ENCODE results near the gene HNRNPUL2. TPM values are rescaled to one million over a fixed set of nuclear protein-coding genes. Genes with fewer than 3 reads are reported as not detected.

Gene HNRNPUL2
- total and polyA plus RNA-seq, 2 of the 4 experiments (the other 2 are of a cell fraction): 3.9 to 30.2 TPM

- no peaks in the 10 kb centered on the region for H4K20me1 ChIP-seq (ENCODE audit: insufficient read depth, low read length)
- peaks cover 15% of the 10 kb centered on the region for H3K36me3 ChIP-seq (ENCODE audit: control insufficient read depth, insufficient read depth, low read length)
- no peaks in the 10 kb centered on the region for H3K9me3 ChIP-seq (ENCODE audit: control insufficient read depth, insufficient read depth, low read length)
- ATAC-seq (ENCODE audit: low read depth) (peak; percentile 93), DNase-seq (peak; percentile 87)
- TF ChIP-seq RCOR1 (IDR thresholded peaks at IDR 0.05; ENCODE audit: insufficient replicate concordance, low read length): no peak
- peak; percentile 65 for TF ChIP-seq CTCF (conservative IDR thresholded peaks at IDR 0.05; ENCODE audit: low read depth, low read length)
- TF ChIP-seq RAD21 (IDR thresholded peaks at IDR 0.05; ENCODE audit: low read length): peak; percentile 61
- no peak for TF ChIP-seq BHLHE40 (IDR thresholded peaks at IDR 0.05; ENCODE audit: low read depth, low read length)
- no peak for TF ChIP-seq MXI1 (IDR thresholded peaks at IDR 0.05; ENCODE audit: borderline replicate concordance, low read depth, low read length)
- peak; percentile 43 for TF ChIP-seq SMC3 (IDR thresholded peaks at IDR 0.05; ENCODE audit: low read depth, low read length)
- TF ChIP-seq MAFK (IDR thresholded peaks at IDR 0.05; ENCODE audit: low read depth, low read length): no peak
- TF ChIP-seq CHD1 (IDR thresholded peaks at IDR 0.05; ENCODE audit: low read depth, low read length): no peak
- no peak for TF ChIP-seq RFX5 (IDR thresholded peaks at IDR 0.05; ENCODE audit: low read depth, low read length)
- peak; percentile 54; the same call in 1 of the 2 replicates for TF ChIP-seq CEBPB (IDR thresholded peaks at IDR 0.05; ENCODE audit: low read depth, low read length)
- ChIA-PET POLR2A (ENCODE audit: unreplicated experiment) (interaction anchor here (0.8 to 1.6 kb wide), 6 partner anchors 8 to 28 kb away, joined by 3 to 10 read pairs (median 4); partner anchors contain the start of genes C11orf98, CSKMT, INTS5 and LBHD1), CTCF (interaction anchor here (0.7 to 2.0 kb wide), 7 partner anchors 9 to 286 kb away, joined by 3 to 11 read pairs (median 5); partner anchors contain the start of gene LRRN4CL)
- no peak overlapping the region for H3K23ac ChIP-seq (ENCODE audit: low read depth, low read length)
- H4K5ac ChIP-seq (ENCODE audit: low read depth, low read length): peak overlapping the region; percentile 59; the same call in 1 of the 2 replicates
- peak overlapping the region; percentile 66 for H4K91ac ChIP-seq (ENCODE audit: insufficient read depth, low read depth, low read length)
- peak overlapping the region; percentile 40 for H2BK5ac ChIP-seq (ENCODE audit: low read depth, low read length, poor library complexity, severe bottlenecking)
- H3K4me2 ChIP-seq (ENCODE audit: low read depth, low read length): no peak overlapping the region
- no peak overlapping the region for H2AK5ac ChIP-seq (ENCODE audit: low read depth, low read length)
- H3K79me1 ChIP-seq (ENCODE audit: low read depth in 1 of 2, low read length in 2 of 2): peaks cover 5 to 23% of the 10 kb centered on the region in 2 experiments; a peak in 3 of 4 replicates
- in situ Hi-C loops (cut with MboI; ENCODE audit: low sequenced_read_pairs) (no loop called here), intact Hi-C loops (cut with micrococcal nuclease) (loop anchor here (2.0 kb wide), 1 partner anchor 14 kb away; no protein-coding TSS in a partner anchor), dilution Hi-C loops (cut with HindIII; ENCODE audit: low sequenced_read_pairs, unreplicated experiment) (no loop called here)
- peaks cover 4% of the 10 kb centered on the region; the same call in 1 of the 2 replicates for H3K9me1 ChIP-seq (ENCODE audit: insufficient read depth, low read length)
- no peak overlapping the region for H3K18ac ChIP-seq (ENCODE audit: low read depth, low read length)
- no peak overlapping the region for H3K4me3 ChIP-seq (ENCODE audit: insufficient read depth, low read depth, low read length)
- H3K27me3 ChIP-seq (ENCODE audit: control insufficient read depth, insufficient read depth, low read length): no peaks in the 10 kb centered on the region
- H2AK9ac ChIP-seq (replicated peaks; ENCODE audit: low read depth, low read length, poor library complexity): peak overlapping the region; percentile 92
- no peak overlapping the region for H2BK15ac ChIP-seq (ENCODE audit: low read depth, low read length)
- H2BK120ac ChIP-seq (ENCODE audit: low read depth, low read length): peak overlapping the region; percentile 20; the same call in 1 of the 2 replicates
- 0 out of 2 replicates have a peak overlapping the region, but pooled peaks have one; percentile 26 for H2BK20ac ChIP-seq (ENCODE audit: low read depth, low read length)
- H3K4ac ChIP-seq (ENCODE audit: low read depth, low read length): peak overlapping the region; percentile 31; the same call in 1 of the 2 replicates
- no peak overlapping the region for H3K9ac ChIP-seq (ENCODE audit: low read depth, low read length)
- peak overlapping the region; percentile 12; the same call in 1 of the 2 replicates for H3K27ac ChIP-seq (ENCODE audit: insufficient read depth, low read length)
- BruUV-seq (replicated peaks): no TSS peak
- H3K56ac ChIP-seq (ENCODE audit: extremely low read depth, insufficient read depth, low read length): no peak overlapping the region
- peak overlapping the region in 1 of 2 experiments; percentile 54; a peak in 2 of 4 replicates for H4K8ac ChIP-seq (ENCODE audit: low read depth in 2 of 2, low read length in 2 of 2)
- no peak overlapping the region for H3K14ac ChIP-seq (replicated peaks; ENCODE audit: low read depth, low read length)
- no CpG with 5 or more reads among the region's 4 CpGs for WGBS, 2 experiments (ENCODE audit: extremely low coverage in 2 of 2, insufficient read length in 1 of 2)
- peaks cover 8% of the 10 kb centered on the region for H3K4me1 ChIP-seq (ENCODE audit: control insufficient read depth, insufficient read depth, low read length)
- H2AFZ ChIP-seq (replicated peaks; ENCODE audit: low read length, poor library complexity): peak overlapping the region; percentile 87
Observed at GRCh38 chr11:62680825-62681240, 46.4 kb downstream of the HNRNPUL2 start.

Measured in IMR-90 (cell line).